Measurements from ENCODE around the gene MRPS18A.

DNA sequence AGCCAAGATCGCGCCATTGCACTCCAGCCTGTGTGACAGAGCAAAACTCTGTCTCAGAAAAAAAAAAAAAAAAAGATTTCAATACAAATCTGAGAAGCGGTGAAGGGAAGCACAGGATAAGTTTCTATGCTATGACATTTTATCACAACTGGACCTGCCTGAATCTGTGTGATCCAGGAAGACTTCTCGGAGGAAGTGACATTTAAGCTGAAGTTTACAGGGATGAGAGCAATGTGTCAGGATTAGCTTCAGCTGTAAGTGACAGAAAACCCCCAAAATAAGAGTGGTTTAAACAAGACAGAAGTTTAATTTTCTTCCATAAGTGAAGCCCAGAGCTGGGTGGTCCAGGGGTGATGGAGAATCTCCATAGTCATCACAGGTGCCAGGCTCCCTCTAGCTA lies 33.4 kb upstream of the MRPS18A start:
- TF ChIP-seq POLR2AphosphoS5 (IDR thresholded peaks at IDR 0.05; ENCODE audit: low read depth): no peak
- TF ChIP-seq, protein P1, sequence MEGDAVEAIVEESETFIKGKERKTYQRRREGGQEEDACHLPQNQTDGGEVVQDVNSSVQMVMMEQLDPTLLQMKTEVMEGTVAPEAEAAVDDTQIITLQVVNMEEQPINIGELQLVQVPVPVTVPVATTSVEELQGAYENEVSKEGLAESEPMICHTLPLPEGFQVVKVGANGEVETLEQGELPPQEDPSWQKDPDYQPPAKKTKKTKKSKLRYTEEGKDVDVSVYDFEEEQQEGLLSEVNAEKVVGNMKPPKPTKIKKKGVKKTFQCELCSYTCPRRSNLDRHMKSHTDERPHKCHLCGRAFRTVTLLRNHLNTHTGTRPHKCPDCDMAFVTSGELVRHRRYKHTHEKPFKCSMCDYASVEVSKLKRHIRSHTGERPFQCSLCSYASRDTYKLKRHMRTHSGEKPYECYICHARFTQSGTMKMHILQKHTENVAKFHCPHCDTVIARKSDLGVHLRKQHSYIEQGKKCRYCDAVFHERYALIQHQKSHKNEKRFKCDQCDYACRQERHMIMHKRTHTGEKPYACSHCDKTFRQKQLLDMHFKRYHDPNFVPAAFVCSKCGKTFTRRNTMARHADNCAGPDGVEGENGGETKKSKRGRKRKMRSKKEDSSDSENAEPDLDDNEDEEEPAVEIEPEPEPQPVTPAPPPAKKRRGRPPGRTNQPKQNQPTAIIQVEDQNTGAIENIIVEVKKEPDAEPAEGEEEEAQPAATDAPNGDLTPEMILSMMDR (conservative IDR thresholded peaks at IDR 0.05; ENCODE audit: low read depth in 2 of 2): no peak
- no peak for TF ChIP-seq CREB1 (CRISPR knock-in tag; IDR thresholded peaks at IDR 0.05; ENCODE audit: low read depth)
- TF ChIP-seq EZH2phosphoT487 (IDR thresholded peaks at IDR 0.05; ENCODE audit: unreplicated experiment): no peak
- TF ChIP-seq EZH2 (IDR thresholded peaks at IDR 0.05; ENCODE audit: low read depth, unreplicated experiment): no peak
- no peak for TF ChIP-seq ETS1 (IDR thresholded peaks at IDR 0.05)
- TF ChIP-seq JUNB (IDR thresholded peaks at IDR 0.05; ENCODE audit: unreplicated experiment): no peak
- no peak for TF ChIP-seq REST (IDR thresholded peaks at IDR 0.05; ENCODE audit: unreplicated experiment)
- no peak for TF ChIP-seq NANOG (IDR thresholded peaks at IDR 0.05; ENCODE audit: borderline replicate concordance)
- TF ChIP-seq STAT1 (IDR thresholded peaks at IDR 0.05; ENCODE audit: unreplicated experiment): no peak
- no peak for TF ChIP-seq ZNF331 (CRISPR knock-in tag; IDR thresholded peaks at IDR 0.05; ENCODE audit: low read depth)

Measured in GM23338 (cell line).